ENCODE results near the gene CHGA.

The CHGA gene

GRCh38 chr14:92945959-92946846 lies 23.3 kb downstream of the CHGA start:
- peak; percentile 88 for DNase-seq

DNA sequence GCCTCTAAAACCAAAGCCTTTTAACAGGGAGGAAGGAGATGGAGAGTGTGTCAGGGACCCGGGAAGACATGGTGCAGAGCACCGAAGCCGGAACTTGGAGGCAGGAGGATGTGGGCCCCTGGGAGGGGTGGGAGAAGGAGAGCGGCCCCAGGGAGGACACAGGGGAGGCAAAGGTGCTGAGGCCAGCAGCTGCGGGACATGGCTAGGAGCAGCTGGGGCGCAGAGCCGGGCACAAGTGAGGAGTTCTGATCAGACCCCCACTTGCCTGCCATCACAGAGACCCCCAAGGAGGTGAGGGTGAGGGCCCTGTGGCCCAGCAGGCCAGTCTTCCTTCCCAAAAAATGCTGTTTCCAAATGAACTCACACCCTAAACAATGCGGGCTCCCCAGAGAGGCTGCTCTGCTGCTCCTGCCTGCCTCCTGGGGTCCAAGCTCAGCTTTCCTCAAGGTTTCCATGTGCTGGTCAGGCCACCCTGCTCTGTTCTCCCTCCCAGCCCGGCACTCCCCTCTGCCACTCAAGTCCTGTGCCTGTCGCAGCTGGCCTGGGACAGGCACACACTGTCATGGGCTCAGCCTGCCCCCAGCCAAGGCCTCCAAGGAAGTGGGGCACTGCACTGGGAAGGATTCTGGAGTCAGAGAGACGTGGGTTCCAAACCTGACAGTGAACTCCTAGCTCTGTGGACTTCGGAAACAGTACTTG lies 24.0 kb downstream of the CHGA start:
- no peak for DNase-seq

- DNase-seq = no peak
Observed at GRCh38 chr14:92948647-92949046, 25.7 kb downstream of the CHGA start.

GRCh38 chr14:92949496-92950192 lies 26.7 kb downstream of the CHGA start:
- DNase-seq = no peak

DNA sequence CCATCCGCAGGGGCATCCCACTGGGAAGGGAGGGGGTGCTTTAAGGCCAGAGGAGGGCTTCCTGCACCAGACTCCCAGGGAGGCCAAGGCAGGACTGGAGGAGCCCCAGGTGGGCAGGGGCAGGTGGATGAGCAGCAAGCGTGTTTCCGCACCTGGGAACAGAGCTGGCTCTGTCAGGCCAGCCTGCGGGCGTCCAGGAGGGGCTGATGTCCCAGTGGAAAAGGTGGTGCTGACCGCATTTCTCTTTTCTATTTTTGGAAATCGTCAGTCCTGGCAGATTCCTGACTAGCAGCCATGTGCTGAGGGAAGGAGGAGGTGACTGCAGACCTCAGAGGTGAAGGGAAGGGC lies 27.2 kb downstream of the CHGA start:
- DNase-seq = no peak

DNA sequence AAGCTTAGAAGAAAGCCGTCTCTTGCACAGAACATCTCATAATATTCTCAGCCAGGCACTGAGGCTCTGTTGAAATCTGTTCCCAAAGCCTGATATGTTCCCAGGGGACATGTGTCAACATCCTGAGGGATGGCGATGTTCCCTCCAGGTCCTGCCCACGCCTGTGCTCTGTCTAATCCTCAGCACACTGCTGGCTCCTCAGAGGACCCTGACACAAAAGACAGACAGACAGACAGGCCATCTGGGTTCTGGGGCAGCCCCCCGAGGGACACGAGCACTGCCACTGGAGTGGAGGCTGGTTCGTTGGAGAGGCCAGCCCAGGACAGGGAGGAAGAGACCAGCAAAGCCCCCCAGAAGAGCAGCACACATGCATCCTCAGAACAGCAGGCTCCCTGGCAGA lies 27.8 kb downstream of the CHGA start:
- no peak for DNase-seq

GRCh38 chr14:92951261-92951660 lies 28.3 kb downstream of the CHGA start:
- DNase-seq = no peak

- no peak for DNase-seq
Observed at GRCh38 chr14:92951912-92952471, 29.0 kb downstream of the CHGA start.

DNA sequence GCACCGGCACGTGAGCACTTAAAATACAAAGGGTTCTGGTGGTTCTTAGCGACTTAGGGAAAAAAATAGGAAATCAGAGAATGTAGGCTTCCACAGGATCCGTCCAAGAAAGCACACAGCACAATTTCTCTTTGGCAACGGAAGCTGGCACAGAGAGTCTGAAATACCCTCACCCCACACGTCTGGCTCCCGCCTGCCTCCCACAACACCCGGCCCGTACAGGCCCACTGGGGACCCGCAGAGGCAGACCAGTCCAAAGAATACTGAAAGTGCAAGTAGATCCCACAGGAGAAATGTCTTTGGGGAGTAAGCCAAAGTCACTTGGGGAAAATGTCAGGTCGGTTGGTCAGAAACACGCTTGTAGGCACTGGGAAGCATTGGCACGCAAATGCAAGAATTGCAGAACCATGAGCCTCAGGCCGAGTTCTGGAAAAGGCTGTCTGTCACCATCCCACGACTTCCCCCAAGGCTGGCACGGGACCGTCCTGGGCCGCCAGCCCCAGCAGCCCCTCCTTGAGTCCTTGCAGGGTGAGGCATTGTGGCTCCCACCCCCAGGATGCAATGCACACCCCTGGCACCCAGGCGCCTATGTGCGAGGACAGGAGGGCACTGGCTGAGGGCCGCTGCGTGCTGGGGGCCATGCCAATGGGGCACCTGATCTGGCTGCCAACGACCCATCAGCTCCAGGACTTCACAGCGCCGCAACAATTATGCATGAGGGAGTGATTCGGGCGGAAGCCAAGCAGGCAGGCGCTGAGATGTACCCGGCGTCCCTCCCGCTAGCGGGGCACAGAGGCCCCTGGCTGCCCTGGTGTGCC lies 29.7 kb downstream of the CHGA start:
- no peak for DNase-seq

DNA sequence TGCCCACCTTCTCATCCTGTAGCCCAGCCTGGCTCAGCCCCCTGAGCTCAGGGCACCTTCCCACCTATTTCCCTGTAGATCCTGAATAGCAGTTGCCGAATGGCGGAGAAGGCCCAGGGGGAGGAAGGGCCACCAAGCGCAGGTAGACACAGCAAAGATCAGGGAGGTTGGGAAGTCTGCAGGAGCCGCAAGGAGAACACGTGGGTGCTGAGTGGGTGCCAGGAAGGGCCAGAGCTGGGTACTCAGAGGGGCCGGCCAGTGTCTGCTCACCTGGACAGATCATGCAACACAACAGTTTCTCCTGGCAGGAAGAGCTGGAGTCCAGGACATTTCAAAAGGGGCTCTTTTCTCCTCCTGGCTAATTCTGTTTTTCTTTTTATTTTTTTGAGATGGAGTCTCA lies 30.6 kb downstream of the CHGA start:
- DNase-seq = no peak

GRCh38 chr14:92954933-92955332 lies 32.0 kb downstream of the CHGA start:
- no peak for DNase-seq

- no peak for DNase-seq
Observed at GRCh38 chr14:92955381-92955780, 32.4 kb downstream of the CHGA start.

- DNase-seq = no peak
Observed at GRCh38 chr14:92956961-92957360, 34.0 kb downstream of the CHGA start.

DNA sequence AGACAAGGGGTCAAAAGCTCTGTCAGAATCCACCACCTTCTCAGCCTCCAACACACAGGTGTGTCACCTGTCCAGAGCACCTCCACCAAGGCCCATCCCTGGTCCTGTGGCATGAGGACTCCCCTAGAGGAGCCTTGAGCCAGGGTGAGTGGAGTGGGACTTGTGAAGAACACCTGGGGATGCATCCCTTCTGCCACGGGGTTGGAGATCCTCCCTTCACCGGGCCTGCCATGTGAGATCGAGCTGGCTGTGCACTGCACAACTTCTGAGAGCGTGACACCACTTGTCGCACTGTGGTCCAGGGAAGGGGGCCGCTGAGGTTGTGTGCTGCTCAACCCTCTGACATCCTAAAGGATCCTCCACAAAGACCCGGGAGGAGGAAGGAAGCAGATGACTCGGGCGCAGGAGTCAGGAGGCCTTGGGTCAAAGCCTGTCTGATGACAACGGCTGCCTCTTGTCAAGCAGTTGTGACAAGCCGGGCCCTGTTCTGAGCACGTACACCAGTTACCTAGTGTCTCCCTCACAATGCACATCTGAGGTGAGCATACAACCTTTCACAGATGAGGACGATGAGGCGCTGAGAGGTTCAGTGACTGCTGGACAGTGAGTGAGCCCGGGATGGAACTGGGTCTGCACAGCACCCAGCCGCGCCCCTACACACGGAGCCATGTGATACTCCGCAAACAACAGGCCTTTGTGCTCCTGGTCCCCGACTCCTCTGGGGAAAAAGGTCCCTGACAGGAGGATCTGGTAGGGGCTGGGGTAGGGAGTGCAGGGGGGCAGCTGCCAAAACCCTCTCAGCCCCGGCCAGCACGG lies 35.6 kb downstream of the CHGA start:
- no peak for DNase-seq

GRCh38 chr14:92959189-92959531 lies 36.2 kb downstream of the CHGA start:
- DNase-seq = no peak

DNA sequence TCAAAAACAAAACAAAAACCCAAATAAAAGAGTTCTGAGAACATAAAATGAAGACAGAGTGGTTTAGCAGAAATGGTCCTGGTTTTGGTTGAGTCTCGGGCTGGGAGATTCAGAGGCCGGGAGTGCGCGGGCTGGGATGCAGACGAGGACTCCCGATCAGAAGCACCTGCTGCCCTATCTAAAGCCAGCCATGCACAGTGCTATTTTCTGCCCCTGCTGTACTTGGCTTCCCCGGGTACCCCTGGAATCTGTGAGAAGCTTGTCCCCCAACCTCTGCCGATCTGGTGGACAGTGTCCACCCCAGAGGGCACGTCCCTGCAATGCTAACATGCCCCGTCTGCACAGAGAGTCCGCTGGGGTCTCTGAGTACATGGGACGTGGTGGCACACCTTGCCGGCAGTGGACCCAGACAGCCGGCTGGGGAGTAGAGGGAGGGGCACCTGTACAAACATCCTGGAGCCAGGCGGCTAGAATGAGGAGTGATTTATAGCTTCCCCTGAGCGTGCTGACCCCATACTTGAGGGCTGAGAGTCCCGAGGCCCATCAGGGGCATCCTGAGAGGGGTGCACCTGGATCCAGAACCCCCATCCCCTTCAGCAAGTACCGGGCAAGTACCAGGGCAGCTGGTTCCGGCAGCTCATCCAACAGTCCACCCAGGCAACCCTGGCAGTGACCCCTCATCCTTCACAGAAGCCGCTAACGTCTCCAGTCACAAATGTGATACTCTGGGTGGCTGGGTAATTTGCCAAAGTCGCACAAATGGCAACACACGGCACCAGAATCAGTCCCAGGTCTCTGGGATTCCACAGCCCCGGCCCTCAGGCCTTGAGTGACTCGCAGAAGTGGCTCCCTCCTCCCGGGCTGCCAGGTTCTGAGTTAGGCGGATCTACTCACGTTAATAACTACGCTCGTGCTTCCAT lies 37.1 kb downstream of the CHGA start:
- DNase-seq = no peak

GRCh38 chr14:92960706-92961566 lies 38.0 kb downstream of the CHGA start:
- DNase-seq = peak; percentile 43

DNA sequence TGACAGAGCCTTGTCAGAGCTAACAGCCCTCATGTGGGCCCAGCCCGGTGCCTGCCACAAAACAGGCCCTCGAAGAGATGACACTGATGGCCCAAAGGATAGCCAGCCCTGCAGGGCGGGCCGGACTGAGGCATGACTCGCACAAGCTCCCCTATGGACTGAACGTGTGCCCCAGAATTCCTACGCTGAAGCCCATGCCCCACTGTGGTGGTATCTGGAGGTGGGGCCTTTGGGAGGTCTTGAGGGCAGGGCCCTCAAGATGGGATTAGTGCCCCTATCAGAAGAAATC lies 38.6 kb downstream of the CHGA start:
- no peak for DNase-seq

DNA sequence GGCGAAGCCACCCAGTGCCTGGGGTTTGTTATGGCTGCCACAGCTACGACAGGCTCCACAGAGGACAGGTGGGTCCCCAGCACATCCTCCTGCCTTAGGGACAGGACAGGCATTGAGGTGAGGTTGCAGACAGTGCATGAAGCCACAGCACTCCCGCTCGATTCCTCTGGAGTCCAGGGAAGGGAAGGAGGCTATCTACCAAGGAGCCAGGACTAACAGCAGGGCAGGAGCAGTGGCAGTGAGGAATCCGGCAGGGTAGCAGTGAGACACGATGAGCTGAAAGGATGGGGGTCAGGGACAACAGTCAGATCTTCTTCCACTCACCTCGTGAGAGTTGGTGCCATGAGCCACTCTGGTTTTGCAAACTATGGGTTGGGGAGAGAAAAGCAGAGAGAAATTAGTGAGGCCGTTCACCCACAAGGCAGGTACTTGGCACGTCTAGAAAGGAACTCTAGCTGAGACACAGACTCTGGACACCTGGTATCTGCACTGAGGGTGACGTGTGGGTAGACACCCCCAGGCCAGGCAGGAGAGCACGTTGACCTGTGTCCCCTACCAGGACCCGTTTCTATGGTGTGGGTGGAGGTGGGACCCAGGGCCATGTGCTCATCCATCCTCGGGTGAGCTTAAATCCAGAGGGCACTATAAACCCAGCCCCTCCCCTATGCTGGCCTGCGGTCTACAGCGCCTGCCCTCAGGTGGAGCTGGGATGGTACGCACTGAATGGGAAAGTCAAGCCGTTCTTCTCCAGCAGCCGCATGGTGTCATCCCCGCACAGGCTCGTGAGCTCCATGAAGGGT lies 39.3 kb downstream of the CHGA start:
- DNase-seq = no peak
